NCI-H460 (cell line): ENCODE results near the gene C6orf120. TPM values are rescaled to one million over a fixed set of nuclear protein-coding genes. Genes with fewer than 3 reads are reported as not detected.

Experiments used
- DNase-seq: peaks from one replicate; pipeline ENCODE4 v3.0.0-alpha.2; 2016; ENCODE audit warnings: low read depth; ENCODE audit errors: extremely low read depth
- total RNA-seq: library from RNA; depleted of rRNA; stranded (reverse); fragments of >200 nt; shearing (Covaris generic); gene quantifications from 2 replicates; pipeline ENCODE4 v1.2.3, GENCODE V29; 2014; rRNA removed

C6orf120 gene
- total RNA-seq, 1 experiment from 2014 or later: 28.8 TPM

DNA sequence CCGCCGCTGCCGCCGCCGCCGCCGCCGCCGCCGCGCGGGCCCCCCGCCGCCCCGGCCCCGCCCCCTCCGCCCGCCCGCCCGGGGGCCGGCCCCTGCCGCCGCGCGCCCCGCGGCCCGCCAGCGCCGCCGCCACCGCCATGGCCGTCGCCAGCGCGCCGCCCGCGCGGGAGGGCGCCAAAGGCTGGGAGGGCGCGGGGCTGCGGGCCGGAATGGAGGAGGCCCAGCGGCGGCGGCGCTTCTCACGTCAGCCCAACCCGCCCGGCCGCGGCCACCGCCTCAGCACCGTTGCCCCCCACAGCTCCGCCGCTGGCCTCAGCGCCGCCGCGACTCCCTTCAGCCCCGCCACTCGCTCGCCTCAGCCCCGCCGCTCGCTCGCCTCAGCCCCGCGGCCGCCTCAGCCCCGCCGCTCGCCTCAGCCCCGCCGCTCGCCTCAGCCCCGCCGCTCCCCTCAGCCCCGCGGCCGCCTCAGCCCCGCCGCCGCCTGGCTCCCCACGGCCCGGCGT is 22.1 kb downstream of the C6orf120 start:
- DNase-seq: peak; percentile 12

DNA sequence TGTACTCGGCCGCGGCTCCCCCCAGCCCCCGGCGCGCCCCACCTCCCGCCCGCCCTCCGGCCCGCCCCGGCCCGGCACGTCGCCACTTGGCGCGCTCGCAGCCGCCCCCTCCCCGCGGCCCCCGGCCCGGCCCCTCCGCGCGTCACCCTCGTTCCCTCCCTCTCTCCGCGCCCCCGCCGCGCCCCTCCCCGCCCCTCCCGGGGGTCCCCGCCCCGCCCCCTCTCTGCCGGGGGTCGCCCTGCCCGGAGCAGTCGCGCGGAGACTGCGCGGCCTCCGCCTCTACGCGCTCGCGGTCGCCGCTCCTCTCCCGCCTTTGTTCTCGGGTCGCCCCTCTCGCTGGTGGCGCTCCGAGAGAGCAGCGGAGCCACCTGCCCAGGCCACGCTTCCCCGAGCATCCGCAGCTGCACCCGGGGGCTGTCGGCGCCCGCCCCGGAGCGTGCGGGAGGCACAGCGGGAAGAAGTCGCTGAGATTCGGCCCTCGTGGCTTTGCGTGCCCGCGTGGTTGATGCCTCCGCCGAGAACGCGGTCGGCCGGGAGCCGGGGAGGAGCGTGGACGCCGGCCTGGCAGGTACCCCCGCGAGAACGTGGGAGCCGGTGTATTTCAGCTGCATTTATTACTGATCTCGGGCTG is 22.7 kb downstream of the C6orf120 start, which contains the start of gene PHF10:
Gene PHF10 (minus strand): TSS at position 7 of the 631 bp plus-strand sequence. CDS start 569 bp downstream, outside the sequence.
- peak; percentile 9 for DNase-seq

DNA sequence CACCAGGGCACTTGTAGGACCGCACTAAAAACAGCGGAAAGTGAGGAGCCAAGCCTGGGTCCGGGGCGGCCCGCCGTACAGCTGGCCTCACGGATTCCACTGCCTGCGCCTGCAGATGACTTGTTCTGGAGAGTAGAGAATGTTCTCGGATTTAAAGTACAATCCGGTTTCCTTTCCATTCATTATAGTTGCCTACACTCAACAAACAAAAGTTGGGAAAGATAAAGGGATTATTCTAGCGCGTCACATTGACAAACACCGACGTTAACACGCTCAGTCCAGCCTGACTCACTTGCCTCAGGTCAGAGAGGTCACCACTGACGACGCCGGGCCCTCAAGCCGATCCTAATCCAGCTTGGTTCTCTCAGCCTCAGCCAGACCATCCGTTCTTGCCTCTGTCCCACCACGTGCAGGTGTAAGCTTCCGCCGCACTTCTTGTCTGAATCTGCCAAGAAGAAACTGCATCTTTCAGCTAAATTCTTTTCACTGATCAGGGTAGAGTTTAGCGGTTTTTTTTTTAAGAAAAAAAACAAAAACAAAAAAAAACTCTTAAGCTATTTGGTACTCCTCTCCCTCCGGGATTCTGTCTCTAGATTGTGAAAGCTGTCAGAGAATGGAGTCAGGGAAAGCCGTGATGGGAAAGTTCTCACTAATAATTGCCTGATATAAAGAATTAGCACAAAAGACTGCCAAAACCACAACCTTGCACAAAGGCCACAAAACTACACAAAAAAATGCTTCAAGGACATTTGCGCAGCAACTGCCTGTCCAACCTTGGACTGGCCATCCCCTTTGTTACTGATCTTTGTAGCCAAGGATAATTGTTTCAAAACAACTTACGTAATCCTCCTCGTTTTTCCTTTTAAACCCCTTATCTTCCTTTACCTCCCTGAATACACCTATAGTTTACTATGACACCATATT is 23.5 kb downstream of the C6orf120 start:
- peak; percentile 58 for DNase-seq

DNA sequence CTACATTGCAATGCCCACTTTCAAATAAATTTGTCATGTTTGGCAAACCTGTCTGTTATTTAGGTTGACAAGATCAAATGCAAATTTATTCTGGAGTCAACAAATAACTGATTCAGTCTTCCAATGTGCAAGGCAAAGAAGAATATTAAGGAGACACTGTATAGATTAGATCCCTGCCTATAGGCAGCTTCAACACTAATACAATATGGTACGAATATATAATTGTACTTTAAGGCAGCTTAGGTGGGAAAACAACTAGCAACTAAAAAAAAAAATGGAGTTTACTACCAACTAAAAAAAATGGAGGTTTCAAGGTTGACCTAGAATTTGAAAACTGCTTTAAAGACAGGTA is 24.1 kb downstream of the C6orf120 start:
- no peak for DNase-seq

DNA sequence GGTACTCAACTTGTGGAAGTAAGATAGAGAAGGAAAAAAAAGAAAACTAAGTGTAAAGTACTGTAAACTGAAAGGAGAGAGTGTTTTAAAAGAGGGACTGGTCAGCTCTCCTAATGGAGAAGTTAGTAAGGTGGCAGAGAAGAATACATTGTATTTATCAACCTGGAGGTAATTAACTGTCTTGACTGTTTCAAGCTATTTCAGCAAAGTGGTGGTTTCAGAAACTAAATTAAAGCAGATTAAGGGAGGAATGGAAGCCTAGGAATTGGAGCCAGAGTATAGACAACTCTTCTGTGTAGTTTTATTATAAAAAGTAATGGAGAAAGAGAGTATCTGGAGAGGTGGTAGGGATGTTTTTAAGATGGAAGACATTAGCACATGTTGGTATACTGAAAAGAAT is 25.0 kb downstream of the C6orf120 start:
- no peak for DNase-seq

DNA sequence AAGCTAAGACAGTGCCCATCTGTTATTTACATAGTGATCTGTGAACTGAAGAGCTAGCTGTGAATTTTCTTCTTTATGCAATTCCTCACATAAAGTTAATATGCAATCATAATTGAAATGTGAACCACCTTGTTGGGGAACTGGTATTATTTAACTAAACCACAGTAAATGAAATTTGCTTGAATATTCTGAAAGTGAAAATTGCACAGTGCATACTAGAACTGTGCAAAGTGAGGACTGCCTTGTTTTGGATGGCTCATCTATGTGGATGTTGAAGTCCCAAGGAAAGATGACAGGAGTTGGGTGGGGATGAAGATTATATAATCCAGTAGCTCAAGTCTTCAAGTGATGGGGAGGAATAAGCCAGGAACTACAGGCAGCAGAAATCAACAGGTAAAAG is 28.0 kb downstream of the C6orf120 start:
- no peak for DNase-seq

DNA sequence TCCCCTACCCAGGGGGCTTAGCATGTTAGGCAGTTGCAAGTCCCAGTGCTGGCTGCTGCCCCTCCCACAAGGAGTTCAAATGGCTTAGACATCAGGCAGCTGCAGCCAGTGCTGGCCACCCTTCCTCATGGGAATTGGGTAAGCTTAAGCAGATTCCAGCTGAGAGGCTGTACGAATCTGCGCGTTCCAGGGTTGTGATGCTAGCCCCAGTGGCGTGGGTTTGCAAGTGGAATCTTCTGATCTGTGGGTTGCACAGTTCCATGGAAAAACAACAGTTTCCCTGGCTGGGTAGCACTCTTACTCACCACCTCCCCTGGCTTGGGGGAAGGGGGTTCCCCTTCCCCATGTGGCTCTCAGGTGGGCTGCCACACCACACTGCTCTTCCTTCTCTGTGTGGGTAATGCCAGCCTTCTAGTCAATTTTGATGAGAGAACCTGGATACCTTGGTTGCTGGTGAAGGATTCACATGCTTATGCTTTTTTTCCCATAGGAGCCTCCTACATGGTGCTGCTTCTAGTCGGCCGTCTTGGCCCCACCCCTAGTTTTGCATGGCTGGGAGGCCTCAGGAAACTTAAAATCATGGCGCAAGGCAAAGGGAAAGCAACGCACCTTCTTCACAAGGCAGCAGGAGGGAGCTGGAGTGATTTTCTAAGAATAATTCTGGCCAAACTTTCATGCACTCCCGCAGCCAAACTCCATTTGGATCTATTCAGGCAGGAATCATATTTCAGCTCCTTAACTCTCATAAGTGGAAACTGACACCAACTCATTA is 36.5 kb downstream of the C6orf120 start:
- no peak for DNase-seq

DNA sequence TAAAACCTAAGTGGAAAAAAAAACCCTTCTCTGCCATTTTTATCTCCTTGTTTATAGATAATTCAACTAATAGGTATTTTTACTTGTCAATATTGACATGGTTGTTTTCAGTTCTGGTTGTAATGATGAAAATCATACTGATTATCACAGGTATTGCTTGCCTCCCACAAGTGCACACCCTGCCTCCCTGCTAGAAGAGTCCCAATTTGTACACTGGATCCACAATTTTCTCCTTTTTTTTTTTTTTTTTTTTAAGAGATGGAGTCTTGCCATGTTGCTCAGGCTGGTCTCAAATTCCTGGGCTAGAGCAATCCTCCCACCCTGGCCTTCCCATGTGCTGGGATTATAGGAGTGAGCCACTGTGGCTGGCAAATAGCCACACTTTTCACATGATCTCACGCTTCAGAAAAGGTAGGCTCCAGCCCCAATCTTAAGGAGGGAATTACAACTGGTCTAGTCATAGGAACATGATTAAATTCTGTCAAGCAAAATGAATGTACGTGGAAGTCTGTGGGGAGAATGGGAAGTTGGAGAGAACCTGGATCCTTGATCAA is 37.1 kb downstream of the C6orf120 start:
- DNase-seq: no peak

DNA sequence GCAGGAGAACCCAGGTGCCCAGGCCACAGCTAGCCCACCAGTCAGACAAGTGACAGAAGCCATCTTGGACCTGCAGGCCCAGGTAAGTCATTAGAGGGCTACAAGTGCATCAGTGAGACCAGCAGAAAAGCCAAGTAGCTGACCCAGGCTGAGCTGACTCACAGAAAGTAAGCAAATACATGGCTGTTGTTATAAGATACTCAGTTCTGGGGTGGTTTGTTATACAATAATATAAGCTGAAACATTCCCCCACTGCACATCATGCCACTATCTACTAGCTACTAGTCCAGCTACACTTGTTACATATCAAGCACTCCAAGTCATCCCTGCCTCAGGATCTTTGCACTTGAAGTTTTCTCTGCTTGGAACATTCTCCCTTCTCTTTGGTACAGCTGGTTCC is 39.4 kb downstream of the C6orf120 start:
- no peak for DNase-seq

DNA sequence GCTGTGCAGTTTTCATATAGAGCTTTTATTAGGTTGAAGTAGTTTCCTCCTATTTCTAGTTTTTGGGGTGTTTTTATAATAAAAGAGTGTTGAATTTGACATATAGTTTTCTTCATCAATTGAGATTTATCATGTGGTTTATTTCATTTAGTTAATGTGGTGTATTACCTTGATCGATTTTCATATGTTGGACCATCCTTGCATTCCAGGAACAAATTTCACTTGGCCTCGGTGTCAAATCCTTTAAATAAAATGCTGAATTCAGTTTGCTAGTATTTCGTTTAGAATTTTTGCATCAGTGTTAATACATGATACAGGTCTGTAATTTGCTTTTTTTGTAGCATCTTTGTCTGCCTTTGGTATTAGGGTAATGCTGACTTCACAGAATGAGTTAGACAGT is 43.5 kb downstream of the C6orf120 start:
- DNase-seq: no peak

DNA sequence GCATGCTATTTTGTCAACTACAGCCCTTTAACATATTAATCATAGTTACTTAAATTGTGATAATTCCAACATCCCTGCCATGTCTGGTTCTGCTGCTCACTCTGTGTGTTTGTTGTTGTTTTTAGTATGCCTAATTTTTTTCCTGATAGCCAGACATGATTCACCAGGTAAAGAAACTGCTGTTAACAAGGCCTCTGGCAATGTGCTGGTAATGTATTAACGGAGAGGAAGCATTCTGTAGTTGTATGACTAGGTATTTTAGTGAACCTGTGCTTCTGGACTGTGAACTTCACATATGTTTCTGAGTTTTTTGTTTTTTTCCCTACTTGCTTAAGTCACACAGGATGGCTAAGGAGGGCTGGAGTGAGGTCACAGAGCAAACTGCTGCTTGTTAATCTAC is 44.6 kb downstream of the C6orf120 start:
- no peak for DNase-seq

DNA sequence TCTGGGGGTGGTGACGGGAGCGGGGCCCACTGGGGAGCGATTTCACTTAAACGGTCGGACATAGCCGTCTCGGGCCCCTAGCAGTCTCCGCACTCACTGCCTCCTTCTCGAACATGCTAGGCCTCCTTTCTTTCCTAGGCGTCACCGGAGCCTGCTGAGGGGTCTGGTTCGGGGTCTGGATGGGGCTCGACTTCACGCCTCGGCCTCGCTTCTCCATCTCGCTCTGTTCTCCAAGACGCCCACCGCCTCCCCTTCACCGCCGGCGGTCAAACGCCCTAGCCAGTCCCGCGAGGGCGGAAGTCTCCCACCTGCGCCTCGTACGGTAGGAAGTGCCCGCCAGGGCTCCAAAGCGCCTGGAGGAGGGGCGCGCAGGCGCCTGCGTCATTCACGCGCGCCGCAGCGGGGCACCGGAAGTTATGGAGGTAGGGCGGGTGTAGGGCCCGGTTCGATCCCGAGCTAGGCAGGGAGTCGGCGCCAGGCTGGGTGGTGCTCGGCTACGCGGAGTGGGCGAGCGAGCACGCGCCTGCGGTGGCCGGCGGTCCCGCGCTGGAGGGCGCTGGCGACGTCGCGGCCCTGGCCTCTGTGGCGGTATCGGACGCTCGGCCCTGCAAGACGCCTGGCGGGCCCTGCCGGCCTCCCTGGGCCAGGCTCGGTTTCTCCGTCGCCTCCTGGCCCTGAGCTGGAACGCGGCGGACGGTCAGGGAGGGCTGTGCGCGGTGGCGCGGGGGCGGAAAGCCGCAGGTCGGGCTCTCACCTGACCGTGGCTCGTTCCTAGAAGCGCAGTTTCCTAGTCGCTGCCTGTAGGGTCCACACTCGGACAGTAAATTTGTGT is 49.5 kb downstream of the C6orf120 start, which contains the start of the genes DYNLT2 and ERMARD:
Gene DYNLT2 (minus strand): TSS at position 331 of the 832 bp plus-strand sequence. CDS start 114 bp downstream, at position 217.
Gene ERMARD (plus strand): TSS at position 381 of the 832 bp plus-strand sequence. CDS start 36 bp downstream, at position 417.
- DNase-seq: peak; percentile 85

DNA sequence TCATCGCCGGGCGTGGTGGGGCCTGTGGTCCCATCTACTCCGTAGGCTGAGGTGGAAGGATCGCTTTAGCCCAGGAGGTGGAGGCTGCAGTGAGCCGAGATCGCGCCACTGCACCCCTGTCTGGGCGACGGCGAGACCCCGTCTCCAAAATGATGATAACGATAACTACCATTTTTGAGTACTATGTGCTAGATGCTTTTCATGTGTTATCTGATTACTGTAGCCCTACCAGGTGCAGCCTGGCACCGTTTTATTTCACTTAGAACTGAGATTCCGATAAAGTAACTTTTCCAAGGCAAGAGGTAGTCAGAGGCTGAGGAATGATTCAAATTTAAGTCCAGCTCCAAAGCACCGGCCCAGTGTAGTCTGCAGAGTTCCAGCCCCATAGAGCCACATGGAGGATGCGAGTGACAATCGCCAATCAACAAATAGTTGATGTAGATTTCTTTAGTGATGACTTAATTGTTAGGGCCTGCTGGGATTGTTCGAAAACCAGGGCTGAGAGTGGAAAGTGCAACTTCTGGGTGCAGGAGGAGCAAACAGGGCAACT is 50.2 kb downstream of the C6orf120 start:
- no peak for DNase-seq

Other genes with a start within 250 kb of the C6orf120 start
- 16.9 and 24.0 TPM in 2 replicates for gene WDR27, start 97 bp upstream of the C6orf120 start, total RNA-seq
- 25.4 and 29.8 TPM in 2 replicates for gene PHF10, start 22.4 kb downstream of the C6orf120 start, total RNA-seq
- 1.2 and 1.3 TPM in 2 replicates for gene DYNLT2, start 49.4 kb downstream of the C6orf120 start, total RNA-seq
- 14.7 and 16.8 TPM in 2 replicates for gene ERMARD, start 49.5 kb downstream of the C6orf120 start, total RNA-seq